ENCODE results near the gene KLHL41. TPM values are rescaled to one million over a fixed set of nuclear protein-coding genes. Genes with fewer than 3 reads are reported as not detected.
A peak's percentile ranks its signal among the peaks of the same experiment; 100 is the strongest.
"Not testable (repeated sequence)": the region's sequence is repeated elsewhere in the genome, so short reads cannot be mapped to it uniquely, and the experiment has no call there.

The KLHL41 gene
- total and polyA plus RNA-seq, 12 donors: 0.18 to 3.1 (median 0.55) TPM

DNA sequence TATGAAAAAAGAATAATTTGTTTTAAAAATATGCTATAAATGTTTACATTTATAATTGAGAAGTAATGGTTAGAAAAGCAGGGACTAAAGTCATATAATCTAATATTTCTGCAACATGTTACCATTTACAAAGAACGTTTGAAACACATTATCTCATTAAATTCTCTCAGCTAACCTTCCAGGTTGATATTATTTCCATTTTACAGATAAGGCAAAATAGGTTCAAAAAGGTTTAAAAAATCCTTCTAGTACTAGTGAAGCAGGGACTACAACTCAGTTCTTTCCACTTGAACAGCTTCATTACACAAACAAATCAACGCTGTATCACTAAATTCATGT is 63.3 kb downstream of the KLHL41 start:
- intact Hi-C loops (cut with DNase I): no loop called here
- WGBS, 4 donors: 18 to 37% (median 34%) methylated on average over 2 of the region's 2 CpGs
- Histone ChIP-seq H3K27me3 (no peaks in the 10 kb centered on the region), H3K9me3 (replicated peaks in 1 of 3) (no peaks in the 10 kb centered on the region), H3K27ac (peak overlapping the region in 1 of 5 donors; percentile 68), H3K4me1 (replicated peaks in 1 of 2) (peaks cover 5 to 14% of the 10 kb centered on the region in 2 donors), H3K4me3 (peak overlapping the region in 2 of 4 donors; percentile 51 to 81), H3K36me3 (replicated peaks in 1 of 2) (no peaks in the 10 kb centered on the region)
- TF ChIP-seq POLR2A (IDR thresholded peaks at IDR 0.05): no peak
- TF ChIP-seq, protein P1, sequence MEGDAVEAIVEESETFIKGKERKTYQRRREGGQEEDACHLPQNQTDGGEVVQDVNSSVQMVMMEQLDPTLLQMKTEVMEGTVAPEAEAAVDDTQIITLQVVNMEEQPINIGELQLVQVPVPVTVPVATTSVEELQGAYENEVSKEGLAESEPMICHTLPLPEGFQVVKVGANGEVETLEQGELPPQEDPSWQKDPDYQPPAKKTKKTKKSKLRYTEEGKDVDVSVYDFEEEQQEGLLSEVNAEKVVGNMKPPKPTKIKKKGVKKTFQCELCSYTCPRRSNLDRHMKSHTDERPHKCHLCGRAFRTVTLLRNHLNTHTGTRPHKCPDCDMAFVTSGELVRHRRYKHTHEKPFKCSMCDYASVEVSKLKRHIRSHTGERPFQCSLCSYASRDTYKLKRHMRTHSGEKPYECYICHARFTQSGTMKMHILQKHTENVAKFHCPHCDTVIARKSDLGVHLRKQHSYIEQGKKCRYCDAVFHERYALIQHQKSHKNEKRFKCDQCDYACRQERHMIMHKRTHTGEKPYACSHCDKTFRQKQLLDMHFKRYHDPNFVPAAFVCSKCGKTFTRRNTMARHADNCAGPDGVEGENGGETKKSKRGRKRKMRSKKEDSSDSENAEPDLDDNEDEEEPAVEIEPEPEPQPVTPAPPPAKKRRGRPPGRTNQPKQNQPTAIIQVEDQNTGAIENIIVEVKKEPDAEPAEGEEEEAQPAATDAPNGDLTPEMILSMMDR (IDR thresholded peaks at IDR 0.05): no peak
- DNase-seq: no peak

DNA sequence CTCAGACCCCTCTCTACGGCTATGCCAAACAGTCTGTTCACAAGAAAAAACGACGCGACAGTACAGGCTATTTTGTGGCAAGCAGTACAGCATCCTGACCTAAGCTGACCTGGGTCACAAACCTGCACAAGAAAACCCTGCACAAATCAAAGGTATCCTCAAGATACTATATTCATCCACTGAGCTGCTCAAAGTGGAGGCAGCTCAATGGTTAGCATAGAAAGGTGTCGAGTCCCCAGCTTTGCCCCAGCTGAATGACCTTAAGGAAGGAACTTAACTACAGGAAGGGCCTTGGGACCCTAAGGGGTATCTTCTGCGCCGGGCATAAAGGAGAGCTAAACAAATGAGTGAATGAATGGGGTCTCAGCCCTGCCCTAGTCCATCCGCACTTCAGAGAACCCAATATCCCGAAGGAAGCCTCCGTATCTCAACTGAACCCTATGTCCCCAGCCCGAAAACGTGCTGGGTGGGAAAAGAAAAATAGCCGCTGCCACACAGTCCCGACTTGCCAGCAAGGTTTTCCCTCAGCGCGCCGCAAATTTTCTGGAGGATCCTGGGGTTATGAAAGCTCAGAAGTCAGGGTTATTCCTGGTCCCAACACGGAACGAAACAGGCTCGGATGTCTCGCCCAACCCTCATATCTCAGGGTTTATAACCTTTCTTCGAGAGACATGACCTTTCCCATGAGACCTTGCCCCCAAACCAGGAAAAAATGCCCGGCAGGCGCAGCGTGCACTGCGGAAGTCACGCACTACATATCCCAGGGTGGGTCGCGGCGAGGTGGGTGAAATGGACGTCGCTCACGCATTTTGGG is 63.9 kb downstream of the KLHL41 start, which contains the start of gene FASTKD1:
FASTKD1 (minus strand) TSS at position 706 of the 814 bp plus-strand sequence. CDS start 1,836 bp downstream, outside the sequence.
- WGBS, 4 donors: 0 to 2% (median 1%) methylated on average over 14 to 33 of the region's 33 CpGs
- intact Hi-C loops (cut with DNase I): no loop called here
- H3K27ac ChIP-seq: peak within 1 kb of the TSS in 3 of 5 donors; percentile 31 to 68 (median 67)

DNA sequence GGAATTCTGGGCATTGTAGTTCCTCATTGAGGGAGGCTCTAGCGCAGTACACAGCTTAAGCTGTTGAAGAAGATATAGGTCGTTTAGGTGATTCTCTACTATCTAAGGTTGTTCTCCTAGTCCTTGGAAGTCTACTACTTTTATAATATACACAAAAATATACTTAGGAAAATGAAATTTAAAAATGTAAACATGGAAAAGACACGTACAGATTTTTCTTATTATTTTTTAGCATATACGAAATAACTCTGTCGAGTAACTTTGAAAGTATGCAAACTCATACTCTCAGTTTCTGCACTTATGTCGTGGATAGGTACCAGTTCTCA is 64.4 kb downstream of the KLHL41 start:
- no peak overlapping the region for H3K27ac ChIP-seq
- 36 to 38% (median 38%) methylated on average over 6 of the region's 6 CpGs for WGBS, 4 donors

More for the DNA sequence above, 63.9 kb downstream of the KLHL41 start, which contains the start of gene FASTKD1:
- DNase-seq: peak; percentile 85 to 96 (median 92)
- Histone ChIP-seq H3K27me3 (no peaks in the 10 kb centered on the region), H3K4me3 (peak within 1 kb of the TSS in 3 of 4 donors; percentile 49 to 81 (median 51)), H3K4me1 (replicated peaks in 1 of 2) (peaks cover 5 to 14% of the 10 kb centered on the region in 2 donors), H3K9me3 (replicated peaks in 1 of 3) (no peaks in the 10 kb centered on the region), H3K36me3 (replicated peaks in 1 of 2) (no peaks in the 10 kb centered on the region)
- TF ChIP-seq, protein P1 (IDR thresholded peaks at IDR 0.05): no peak
- TF ChIP-seq POLR2A (IDR thresholded peaks at IDR 0.05): peak in 1 of 2 donors; percentile 12

DNA sequence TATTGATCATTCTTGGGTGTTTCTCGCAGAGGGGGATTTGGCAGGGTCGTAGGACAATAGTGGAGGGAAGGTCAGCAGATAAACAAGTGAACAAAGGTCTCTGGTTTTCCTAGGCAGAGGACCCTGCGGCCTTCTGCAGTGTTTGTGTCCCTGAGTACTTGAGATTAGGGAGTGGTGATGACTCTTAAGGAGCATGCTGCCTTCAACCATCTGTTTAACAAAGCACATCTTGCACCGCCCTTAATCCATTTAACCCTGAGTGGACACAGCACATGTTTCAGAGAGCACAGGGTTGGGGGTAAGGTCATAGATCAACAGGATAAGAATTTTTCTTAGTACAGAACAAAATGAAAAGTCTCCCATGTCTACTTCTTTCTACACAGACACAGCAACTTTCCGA is 65.0 kb downstream of the KLHL41 start:
- H3K4me3 ChIP-seq; intact Hi-C loops (cut with DNase I); H3K27me3 ChIP-seq; H3K36me3 ChIP-seq (replicated peaks in 1 of 2); H3K27ac ChIP-seq; DNase-seq; H3K9me3 ChIP-seq (replicated peaks in 1 of 3): not testable (repeated sequence)
- WGBS, 4 donors: 68 to 80% (median 76%) methylated on average over 4 to 5 of the region's 5 CpGs
- H3K4me1 ChIP-seq (replicated peaks in 1 of 2): peaks cover 5 to 14% of the 10 kb centered on the region in 2 donors

More for the DNA sequence above, 64.4 kb downstream of the KLHL41 start:
- no peaks in the 10 kb centered on the region for H3K27me3 ChIP-seq
- no peak for DNase-seq
- H3K4me3 ChIP-seq: peak overlapping the region in 2 of 4 donors; percentile 51 to 81
- no peaks in the 10 kb centered on the region for H3K9me3 ChIP-seq (replicated peaks in 1 of 3)
- peaks cover 5 to 14% of the 10 kb centered on the region in 2 donors for H3K4me1 ChIP-seq (replicated peaks in 1 of 2)
- H3K36me3 ChIP-seq (replicated peaks in 1 of 2): no peaks in the 10 kb centered on the region
- TF ChIP-seq POLR2A (IDR thresholded peaks at IDR 0.05): no peak
- TF ChIP-seq, protein P1 (IDR thresholded peaks at IDR 0.05): no peak
- intact Hi-C loops (cut with DNase I): no loop called here

DNA sequence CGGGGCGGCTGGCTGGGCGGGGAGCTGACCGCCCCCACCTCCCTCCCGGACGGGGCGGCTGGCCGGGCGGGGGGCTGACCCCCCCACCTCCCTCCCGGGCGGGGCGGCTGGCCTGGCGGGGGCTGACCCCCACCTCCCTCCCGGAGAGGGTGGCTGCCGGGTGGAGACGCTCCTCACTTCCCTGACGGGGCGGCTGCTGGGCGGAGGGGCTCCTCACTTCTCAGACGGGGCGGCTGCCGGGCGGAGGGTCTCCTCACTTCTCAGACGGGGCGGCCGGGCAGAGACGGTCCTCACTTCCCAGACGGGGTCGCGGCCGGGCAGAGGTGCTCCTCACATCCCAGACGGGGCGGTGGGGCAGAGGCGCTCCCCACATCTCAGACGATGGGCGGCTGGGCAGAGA is 65.8 kb downstream of the KLHL41 start:
- H3K27me3 ChIP-seq; H3K27ac ChIP-seq; intact Hi-C loops (cut with DNase I); H3K4me3 ChIP-seq; DNase-seq; H3K36me3 ChIP-seq (replicated peaks in 1 of 2); H3K9me3 ChIP-seq (replicated peaks in 1 of 3): not testable (repeated sequence)
- peaks cover 5 to 14% of the 10 kb centered on the region in 2 donors for H3K4me1 ChIP-seq (replicated peaks in 1 of 2)
- 91 to 100% (median 92%) methylated on average over 1 to 27 of the region's 36 CpGs for WGBS, 4 donors

Other genes starting within 250 kb of the KLHL41 start
- gene LRP2, start 147.2 kb upstream of the KLHL41 start, total RNA-seq: under 1 TPM in 4 of 9 donors, not detected in 5; 0.04 to 0.43 (median 0.10) TPM
- not detected for gene LRP2, start 147.2 kb upstream of the KLHL41 start, polyA plus RNA-seq
- gene BBS5, start 30.2 kb upstream of the KLHL41 start, total RNA-seq: 10 to 100 TPM in 6 of 9 donors, 1 to 10 TPM in 3; 4.1 to 13.9 (median 10.8) TPM
- 10 to 100 TPM in 1 of 3 donors, 1 to 10 TPM in 2; 3.6 to 15.7 (median 8.8) TPM for gene BBS5, start 30.2 kb upstream of the KLHL41 start, polyA plus RNA-seq
- 10 to 100 TPM in 7 of 9 donors, 1 to 10 TPM in 2; 5.9 to 44.1 (median 17.3) TPM for gene FASTKD1, start 64.2 kb downstream of the KLHL41 start, total RNA-seq
- 100 to 1,000 TPM in 1 of 3 donors, 10 to 100 TPM in 2; 27.3 to 121 (median 31.0) TPM for gene FASTKD1, start 64.2 kb downstream of the KLHL41 start, polyA plus RNA-seq
- 10 to 100 TPM; 15.4 to 52.2 (median 43.0) TPM for gene PPIG, start 74.6 kb downstream of the KLHL41 start, total RNA-seq
- gene PPIG, start 74.6 kb downstream of the KLHL41 start, polyA plus RNA-seq: 100 to 1,000 TPM in 1 of 3 donors, 10 to 100 TPM in 2; 47.3 to 111 (median 83.4) TPM
- gene CFAP210, start 184.7 kb downstream of the KLHL41 start, total RNA-seq: under 1 TPM in 1 of 9 donors, not detected in 8; 0.39 TPM
- gene CFAP210, start 184.7 kb downstream of the KLHL41 start, polyA plus RNA-seq: under 1 TPM in 2 of 3 donors, not detected in 1; 0.07 to 0.32 TPM
- 1 to 10 TPM in 7 of 9 donors, under 1 TPM in 2; 0.69 to 6.6 (median 2.4) TPM for gene PHOSPHO2, start 184.8 kb downstream of the KLHL41 start, total RNA-seq
- gene PHOSPHO2, start 184.8 kb downstream of the KLHL41 start, polyA plus RNA-seq: 1 to 10 TPM in 2 of 3 donors, under 1 TPM in 1; 0.74 to 2.4 (median 2.3) TPM
- 10 to 100 TPM in 1 of 9 donors, 1 to 10 TPM in 6, under 1 TPM in 2; 0.61 to 12.4 (median 2.1) TPM for gene KLHL23, start 224.1 kb downstream of the KLHL41 start, total RNA-seq
- 1 to 10 TPM; 1.5 to 2.5 (median 1.9) TPM for gene KLHL23, start 224.1 kb downstream of the KLHL41 start, polyA plus RNA-seq

All from adrenal gland (tissue), 12 donors.